ENCODE data around the gene DNAI1. TPM values are rescaled to one million over a fixed set of nuclear protein-coding genes. Genes with fewer than 3 reads are reported as not detected.

DNAI1 gene
- total RNA-seq, 1 experiment from 2014 or later = 1.1 TPM

DNA sequence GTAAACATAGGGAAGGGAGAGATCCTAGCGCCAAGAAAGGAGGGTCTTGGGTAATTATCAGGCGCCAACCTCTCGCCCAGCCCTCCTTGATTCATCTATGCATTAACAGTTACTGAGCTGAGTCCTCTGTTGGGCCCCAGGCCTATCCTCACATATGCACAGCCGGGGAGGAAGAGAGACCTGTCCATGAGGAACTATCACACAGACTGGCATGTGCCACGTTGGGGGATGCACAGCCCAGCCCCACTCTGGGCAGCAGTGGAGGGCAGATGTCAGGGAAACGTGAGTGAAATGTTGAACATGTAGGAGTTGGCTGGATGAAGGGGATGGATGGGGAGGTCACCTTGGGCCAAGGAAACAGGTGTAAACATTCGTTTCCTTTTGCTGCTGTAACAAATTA lies 82.9 kb downstream of the DNAI1 start:
- H3K27ac ChIP-seq (ENCODE audit: low read depth, low read length) = no peak overlapping the region
- H3K9me2 ChIP-seq (ENCODE audit: insufficient read depth) = no peaks in the 10 kb centered on the region
- H3K79me2 ChIP-seq (ENCODE audit: insufficient read depth, low read length) = no peaks in the 10 kb centered on the region
- no TSS peak for BruUV-seq (replicated peaks)
- no peak overlapping the region for H3K4me3 ChIP-seq (replicated peaks in 1 of 2; ENCODE audit: low read depth in 1 of 2, low read length in 2 of 2)
- H3K27me3 ChIP-seq (ENCODE audit: insufficient read depth, low read length) = no peaks in the 10 kb centered on the region
- ATAC-seq = no peak
- ChIA-PET CTCF (interaction anchor here (0.6 kb wide), 1 partner anchor 50 kb away, joined by 3 read pairs; no protein-coding TSS in a partner anchor), POLR2A (no interaction called here), RAD21 (ENCODE audit: low non-redundant PET in 1 of 2, low total read pairs in 2 of 2, uncharacterized antibody in 2 of 2, unreplicated experiment in 2 of 2) (no interaction called here)
- H3K9ac ChIP-seq (ENCODE audit: low read length) = no peak overlapping the region
- no peak for DNase-seq (ENCODE audit: low read depth, low spot score)
- H4K20me1 ChIP-seq (ENCODE audit: insufficient read depth) = no peaks in the 10 kb centered on the region
- TF ChIP-seq SRF (IDR thresholded peaks at IDR 0.05; ENCODE audit: low read depth) = no peak
- no peak for TF ChIP-seq EGR1 (IDR thresholded peaks at IDR 0.05; ENCODE audit: low read depth)
- no peak for TF ChIP-seq ZNF274 (IDR thresholded peaks at IDR 0.05; ENCODE audit: low read depth, low read length)
- TF ChIP-seq, protein P1, sequence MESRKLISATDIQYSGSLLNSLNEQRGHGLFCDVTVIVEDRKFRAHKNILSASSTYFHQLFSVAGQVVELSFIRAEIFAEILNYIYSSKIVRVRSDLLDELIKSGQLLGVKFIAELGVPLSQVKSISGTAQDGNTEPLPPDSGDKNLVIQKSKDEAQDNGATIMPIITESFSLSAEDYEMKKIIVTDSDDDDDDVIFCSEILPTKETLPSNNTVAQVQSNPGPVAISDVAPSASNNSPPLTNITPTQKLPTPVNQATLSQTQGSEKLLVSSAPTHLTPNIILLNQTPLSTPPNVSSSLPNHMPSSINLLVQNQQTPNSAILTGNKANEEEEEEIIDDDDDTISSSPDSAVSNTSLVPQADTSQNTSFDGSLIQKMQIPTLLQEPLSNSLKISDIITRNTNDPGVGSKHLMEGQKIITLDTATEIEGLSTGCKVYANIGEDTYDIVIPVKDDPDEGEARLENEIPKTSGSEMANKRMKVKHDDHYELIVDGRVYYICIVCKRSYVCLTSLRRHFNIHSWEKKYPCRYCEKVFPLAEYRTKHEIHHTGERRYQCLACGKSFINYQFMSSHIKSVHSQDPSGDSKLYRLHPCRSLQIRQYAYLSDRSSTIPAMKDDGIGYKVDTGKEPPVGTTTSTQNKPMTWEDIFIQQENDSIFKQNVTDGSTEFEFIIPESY (IDR thresholded peaks at IDR 0.05; ENCODE audit: extremely low read depth, insufficient replicate concordance, low read length) = no peak
- TF ChIP-seq, protein P2, sequence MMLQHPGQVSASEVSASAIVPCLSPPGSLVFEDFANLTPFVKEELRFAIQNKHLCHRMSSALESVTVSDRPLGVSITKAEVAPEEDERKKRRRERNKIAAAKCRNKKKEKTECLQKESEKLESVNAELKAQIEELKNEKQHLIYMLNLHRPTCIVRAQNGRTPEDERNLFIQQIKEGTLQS (IDR thresholded peaks at IDR 0.05) = no peak
- TF ChIP-seq POLR2A (IDR thresholded peaks at IDR 0.05; ENCODE audit: borderline replicate concordance, extremely low read depth, insufficient read depth, insufficient read length) = no peak
- TF ChIP-seq RAD21 (IDR thresholded peaks at IDR 0.05; ENCODE audit: low read depth) = no peak
- TF ChIP-seq JUND (IDR thresholded peaks at IDR 0.05) = no peak
- TF ChIP-seq YY1 (IDR thresholded peaks at IDR 0.05; ENCODE audit: extremely low read depth, insufficient replicate concordance, low read depth, low read length) = no peak
- no peak for TF ChIP-seq SP1 (IDR thresholded peaks at IDR 0.05; ENCODE audit: low read depth)
- no peak for TF ChIP-seq POLR2AphosphoS5 (IDR thresholded peaks at IDR 0.05; ENCODE audit: low read depth, low read length)
- no peak for TF ChIP-seq CBX3 (IDR thresholded peaks at IDR 0.05; ENCODE audit: low read depth)
- TF ChIP-seq TCF7L2 (IDR thresholded peaks at IDR 0.05; ENCODE audit: borderline replicate concordance, extremely low read depth, insufficient read depth, insufficient read length) = no peak
- intact Hi-C loops (cut with micrococcal nuclease) = no loop called here
- peaks cover 0 to 8% of the 10 kb centered on the region in 2 experiments; a peak in 2 of 4 replicates for H3K4me1 ChIP-seq (ENCODE audit: control insufficient read depth in 1 of 2, insufficient read depth in 2 of 2, low read length in 2 of 2)
- no peaks in the 10 kb centered on the region for H3K9me3 ChIP-seq (ENCODE audit: control insufficient read depth in 1 of 2, insufficient read depth in 1 of 2, low read depth in 1 of 2, low read length in 2 of 2)
- H3K36me3 ChIP-seq (ENCODE audit: control insufficient read depth in 1 of 2, insufficient read depth in 2 of 2, low read length in 2 of 2) = no peaks in the 10 kb centered on the region
- H3K4me2 ChIP-seq (ENCODE audit: low read length) = no peak overlapping the region
- no peak overlapping the region for H2AFZ ChIP-seq (ENCODE audit: low read depth, low read length, poor library complexity, severe bottlenecking)
